ENCODE results near the gene CD248. TPM values are rescaled to one million over a fixed set of nuclear protein-coding genes. Genes with fewer than 3 reads are reported as not detected.

Gene CD248
- total RNA-seq, 1 donor: 107 TPM

GRCh38 chr11:66337103-66337899 is 20.5 kb upstream of the CD248 start:
- Histone ChIP-seq H3K4me2 (ENCODE audit: insufficient read depth, low read length) (peak overlapping the region; percentile 96), H3K27ac (ENCODE audit: low read depth, low read length) (peak overlapping the region; percentile 97), H2AFZ (ENCODE audit: low read length) (no peak overlapping the region), H3K4me1 (ENCODE audit: insufficient read depth, low read length) (peaks cover 28% of the 10 kb centered on the region), H3K36me3 (ENCODE audit: insufficient read depth, low read length) (peaks cover 57% of the 10 kb centered on the region), H3K9me3 (ENCODE audit: low read depth, low read length) (no peaks in the 10 kb centered on the region), H3K27me3 (ENCODE audit: insufficient read depth, low read length) (no peaks in the 10 kb centered on the region), H3K79me2 (ENCODE audit: insufficient read depth, low read length) (peaks cover 42% of the 10 kb centered on the region), H4K20me1 (ENCODE audit: insufficient read depth, low read length) (peaks cover 34% of the 10 kb centered on the region), H3K4me3 (ENCODE audit: insufficient read depth, low read length) (peak overlapping the region; percentile 26)
- no peak for TF ChIP-seq CTCF (IDR thresholded peaks at IDR 0.05; ENCODE audit: extremely low read depth, low read depth, low read length)
- DNase-seq (ENCODE audit: insufficient read length, low spot score, missing footprints): peak; percentile 89

- H2AFZ ChIP-seq (ENCODE audit: low read length): peak within 1 kb of the TSS; percentile 62
- H3K27me3 ChIP-seq (ENCODE audit: insufficient read depth, low read length): no peaks in the 10 kb centered on the region
- DNase-seq (ENCODE audit: insufficient read length, low spot score, missing footprints): peak; percentile 100
- TF ChIP-seq CTCF (IDR thresholded peaks at IDR 0.05; ENCODE audit: extremely low read depth, low read depth, low read length): peak; percentile 29
- H3K79me2 ChIP-seq (ENCODE audit: insufficient read depth, low read length): peaks cover 37% of the 10 kb centered on the region
- H3K36me3 ChIP-seq (ENCODE audit: insufficient read depth, low read length): peaks cover 57% of the 10 kb centered on the region
- H4K20me1 ChIP-seq (ENCODE audit: insufficient read depth, low read length): peaks cover 36% of the 10 kb centered on the region
- H3K4me3 ChIP-seq (ENCODE audit: insufficient read depth, low read length): peak within 1 kb of the TSS; percentile 82
- peaks cover 28% of the 10 kb centered on the region for H3K4me1 ChIP-seq (ENCODE audit: insufficient read depth, low read length)
- H3K4me2 ChIP-seq (ENCODE audit: insufficient read depth, low read length): peak within 1 kb of the TSS; percentile 96
- no peaks in the 10 kb centered on the region for H3K9me3 ChIP-seq (ENCODE audit: low read depth, low read length)
- H3K27ac ChIP-seq (ENCODE audit: low read depth, low read length): peak within 1 kb of the TSS; percentile 97
Measured at GRCh38 chr11:66336234-66337102, 19.6 kb upstream of the CD248 start, which contains the start of gene RIN1. Gene RIN1, minus strand, starts transcription at chr11:66336434. Its CDS starts 32 bp downstream, at chr11:66336402.

- peak overlapping the region; percentile 96 for H3K4me2 ChIP-seq (ENCODE audit: insufficient read depth, low read length)
- H3K79me2 ChIP-seq (ENCODE audit: insufficient read depth, low read length): peaks cover 36% of the 10 kb centered on the region
- peak; percentile 97 for DNase-seq (ENCODE audit: insufficient read length, low spot score, missing footprints)
- peaks cover 28% of the 10 kb centered on the region for H3K4me1 ChIP-seq (ENCODE audit: insufficient read depth, low read length)
- no peaks in the 10 kb centered on the region for H3K9me3 ChIP-seq (ENCODE audit: low read depth, low read length)
- TF ChIP-seq CTCF (IDR thresholded peaks at IDR 0.05; ENCODE audit: extremely low read depth, low read depth, low read length): no peak
- H4K20me1 ChIP-seq (ENCODE audit: insufficient read depth, low read length): peaks cover 36% of the 10 kb centered on the region
- peak overlapping the region; percentile 97 for H3K27ac ChIP-seq (ENCODE audit: low read depth, low read length)
- peak overlapping the region; percentile 62 for H2AFZ ChIP-seq (ENCODE audit: low read length)
- H3K36me3 ChIP-seq (ENCODE audit: insufficient read depth, low read length): peaks cover 55% of the 10 kb centered on the region
- no peaks in the 10 kb centered on the region for H3K27me3 ChIP-seq (ENCODE audit: insufficient read depth, low read length)
- H3K4me3 ChIP-seq (ENCODE audit: insufficient read depth, low read length): peak overlapping the region; percentile 82
Measured at GRCh38 chr11:66335531-66336233, 18.8 kb upstream of the CD248 start.
